Activated naive CD4-positive, alpha-beta T cell treated with anti-CD3 and anti-CD28 coated beads, Interleukin-2, amount 50 U/mL, for 72 hours (primary cell): ENCODE data around the gene DRP2. TPM values are rescaled to one million over a fixed set of nuclear protein-coding genes. Genes with fewer than 3 reads are reported as not detected.
"Not testable (repeated sequence)": the region's sequence is repeated elsewhere in the genome, so short reads cannot be mapped to it uniquely, and the experiment has no call there.

ENCODE experiments used
- ATAC-seq, 2 donors: fragments of 150-1000 bp; cut with Tn5 transposase; 2 replicates each; pipeline ENCODE4 v1.10.0; 2021; ENCODE audit warnings: mild to moderate bottlenecking in 2 of 2, moderate library complexity in 2 of 2
- DNase-seq, 2 donors: peaks; one replicate each; pipeline ENCODE4 v3.0.0; 2021 to 2022; ENCODE audit warnings: low spot score in 2 of 2
- H3K27ac Mint-ChIP-seq, 2 donors: one replicate each; pipeline ENCODE4 v1.8.0; 2022; ENCODE audit warnings: mild to moderate bottlenecking in 2 of 2, mixed read lengths in 2 of 2
- H3K36me3 Mint-ChIP-seq, 2 donors: one replicate each; pipeline ENCODE4 v1.8.0; 2022; ENCODE audit warnings: mixed read lengths in 2 of 2
- H3K9me3 Mint-ChIP-seq, 2 donors: one replicate each; pipeline ENCODE4 v1.8.0; 2022; ENCODE audit warnings: mixed read lengths in 2 of 2
- total RNA-seq, 2 donors: library from RNA; stranded (reverse); gene quantifications; one replicate each; pipeline ENCODE4 v1.2.3, GENCODE V29; 2022

The DRP2 gene
- total RNA-seq, 2 donors from 2014 or later, result 1.1 to 1.5 TPM

DNA sequence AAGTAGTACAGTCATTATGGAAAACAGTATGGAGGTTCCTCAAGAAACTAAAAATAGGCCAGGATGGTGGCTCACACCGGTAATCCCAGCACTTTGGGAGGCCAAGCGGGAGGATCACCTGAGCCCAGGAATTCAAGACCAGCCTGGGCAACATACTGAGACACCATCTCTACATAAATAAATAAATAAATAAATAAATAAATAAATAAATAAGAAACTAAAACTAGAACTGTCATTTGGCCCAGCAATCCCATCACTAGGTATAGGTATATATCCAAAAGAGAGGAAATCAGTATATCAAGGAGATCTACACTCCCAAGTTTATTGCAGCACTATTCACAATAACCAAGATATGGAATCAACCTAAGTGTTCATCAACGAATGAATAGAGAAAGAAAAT, 76.0 kb downstream of the DRP2 start:
- ATAC-seq, DNase-seq, H3K36me3 Mint-ChIP-seq, H3K9me3 Mint-ChIP-seq, H3K27ac Mint-ChIP-seq: not testable (repeated sequence)

DNA sequence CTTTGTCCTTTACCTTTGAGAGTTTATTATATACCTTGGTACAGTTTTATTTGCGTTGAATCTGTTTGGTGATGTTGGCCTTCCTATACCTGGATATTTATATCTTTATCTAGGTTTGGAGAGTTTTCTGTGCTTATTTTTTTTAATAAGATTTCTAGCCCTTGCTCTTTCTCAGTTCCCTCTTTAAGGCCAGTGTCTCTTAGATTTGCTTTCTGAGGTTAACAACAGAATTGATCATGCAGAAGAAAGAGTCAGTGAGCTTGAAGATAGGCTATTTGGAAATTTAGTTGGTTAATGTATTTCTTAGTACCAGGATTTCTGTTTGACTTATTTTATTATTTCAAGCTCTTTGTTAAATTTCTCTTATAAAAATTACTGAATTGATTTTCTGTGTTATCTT, 84.2 kb downstream of the DRP2 start:
- Mint-ChIP-seq H3K36me3 (no peaks in the 10 kb centered on the region), H3K9me3 (no peaks in the 10 kb centered on the region), H3K27ac (no peak overlapping the region)
- DNase-seq, result no peak
- no peak for ATAC-seq

Other genes with a start within 250 kb of the DRP2 start
- 10 to 100 TPM; 25.3 to 34.1 TPM for gene TRMT2B, start 167.7 kb upstream of the DRP2 start, total RNA-seq
- not detected for gene TMEM35A, start 140.9 kb upstream of the DRP2 start, total RNA-seq
- 10 to 100 TPM; 25.4 to 31.1 TPM for gene CENPI, start 121.6 kb upstream of the DRP2 start, total RNA-seq
- gene TAF7L, start 71.5 kb downstream of the DRP2 start, total RNA-seq, result under 1 TPM in 1 of 2 donors, not detected in 1; 0.11 TPM
- 10 to 100 TPM; 17.4 to 21.9 TPM for gene TIMM8A, start 129.0 kb downstream of the DRP2 start, total RNA-seq
- gene BTK, start 166.4 kb downstream of the DRP2 start, total RNA-seq, result under 1 TPM; 0.19 to 0.41 TPM
- gene RPL36A, start 171.2 kb downstream of the DRP2 start, total RNA-seq, result 100 to 1,000 TPM; 236 to 271 TPM
- gene GLA, start 188.1 kb downstream of the DRP2 start, total RNA-seq, result 10 to 100 TPM; 63.8 to 98.2 TPM
- 10 to 100 TPM; 27.8 to 30.9 TPM for gene HNRNPH2, start 188.4 kb downstream of the DRP2 start, total RNA-seq